Activated T-helper 9 cell treated with anti-CD3 and anti-CD28 coated beads, Interleukin-2, amount 50 U/mL, for 16 hours (primary cell): ENCODE data around the gene INPP5B.
A peak's percentile ranks its signal among the peaks of the same experiment; 100 is the strongest.

Experiments used
- DNase-seq: peaks from one replicate; pipeline ENCODE4 v3.0.0-alpha.2; 2020; ENCODE audit warnings: low read depth

Gene INPP5B

GRCh38 chr1:37831109-37831508 lies 115.7 kb downstream of the INPP5B start:
- no peak for DNase-seq

GRCh38 chr1:37828410-37829074 lies 118.3 kb downstream of the INPP5B start:
- DNase-seq = no peak

GRCh38 chr1:37825506-37825905 lies 121.3 kb downstream of the INPP5B start:
- no peak for DNase-seq

GRCh38 chr1:37824001-37824400 lies 122.9 kb downstream of the INPP5B start:
- no peak for DNase-seq

GRCh38 chr1:37822906-37823815 lies 123.7 kb downstream of the INPP5B start:
- DNase-seq = no peak

- DNase-seq = no peak
These were observed 125.4 kb downstream of the INPP5B start for GRCh38 chr1:37821481-37821880.

- no peak for DNase-seq
These were observed 129.4 kb downstream of the INPP5B start for GRCh38 chr1:37817481-37817880.

- DNase-seq = no peak
These were observed 132.6 kb downstream of the INPP5B start for GRCh38 chr1:37814252-37814651.

GRCh38 chr1:37813529-37814145 lies 133.2 kb downstream of the INPP5B start:
- no peak for DNase-seq

- peak; percentile 49 for DNase-seq
These were observed 135.7 kb downstream of the INPP5B start for GRCh38 chr1:37811027-37811655.
